Keratinocyte (primary cell): ENCODE results near the gene COL6A5. TPM values are rescaled to one million over a fixed set of nuclear protein-coding genes. Genes with fewer than 3 reads are reported as not detected.

Experiments used
- DNase-seq: peaks from one replicate; pipeline ENCODE4 v3.0.0-alpha.2; 2011; ENCODE audit warnings: low read depth, missing footprints, low spot score
- FAIRE-seq: peaks from 2 replicates; lab custom pipeline; 2011; peaks lifted over from hg19 to GRCh38; lab: Jason Lieb, UNC
- H2AFZ ChIP-seq: 2 replicates; pipeline ENCODE4 v1.6.0; 2012; ENCODE audit warnings: low read length, control low read depth, inconsistent platforms; ENCODE audit not compliant: control insufficient read depth
- H3K27ac ChIP-seq: 2 replicates; pipeline ENCODE4 v1.5.1; 2011; ENCODE audit warnings: low read length; ENCODE audit not compliant: control insufficient read depth, insufficient read depth
- H3K27me3 ChIP-seq: 3 replicates; pipeline ENCODE4 v1.6.0; 2011; ENCODE audit warnings: low read length; ENCODE audit not compliant: control insufficient read depth, insufficient read depth; ENCODE audit errors: extremely low read depth
- H3K36me3 ChIP-seq, 2 experiments: 2 replicates in 1 of 2; 3 replicates in 1 of 2; pipeline ENCODE4 v1.5.1; 2011; ENCODE audit warnings: low read length in 2 of 2, mild to moderate bottlenecking in 1 of 2; ENCODE audit not compliant: control insufficient read depth in 2 of 2, insufficient read depth in 2 of 2; ENCODE audit errors: extremely low read depth in 1 of 2
- H3K4me1 ChIP-seq: 3 replicates; pipeline ENCODE4 v1.5.1; 2011; ENCODE audit warnings: low read length; ENCODE audit not compliant: control insufficient read depth, insufficient read depth; ENCODE audit errors: extremely low read depth
- H3K4me2 ChIP-seq: 3 replicates; pipeline ENCODE4 v1.6.0; 2011; ENCODE audit warnings: low read depth, low read length; ENCODE audit not compliant: control insufficient read depth, insufficient read depth; ENCODE audit errors: extremely low read depth
- H3K4me3 ChIP-seq, 3 experiments: fragments of 200-600 bp in 1 of 3; sonication (generic) in 1 of 3; 2 replicates in 2 of 3; 3 replicates in 1 of 3; pipeline ENCODE4 v1.5.1; 2011 to 2016; ENCODE audit warnings: low read length in 3 of 3, mild to moderate bottlenecking in 3 of 3, control low read depth in 2 of 3, inconsistent platforms in 1 of 3, low read depth in 1 of 3, mixed read lengths in 1 of 3, mixed run types in 1 of 3, moderate library complexity in 1 of 3; ENCODE audit not compliant: control insufficient read depth in 2 of 3, insufficient read depth in 2 of 3; ENCODE audit errors: extremely low read depth in 1 of 3
- H3K79me2 ChIP-seq: 2 replicates; pipeline ENCODE4 v1.6.0; 2012; ENCODE audit warnings: low read length; ENCODE audit not compliant: control insufficient read depth, insufficient read depth
- H3K9ac ChIP-seq: 3 replicates; pipeline ENCODE4 v1.6.0; 2011; ENCODE audit warnings: low read length; ENCODE audit not compliant: control insufficient read depth, insufficient read depth; ENCODE audit errors: extremely low read depth
- H3K9me1 ChIP-seq: 3 replicates; pipeline ENCODE4 v1.6.0; 2011; ENCODE audit warnings: low read length; ENCODE audit not compliant: control insufficient read depth, insufficient read depth; ENCODE audit errors: extremely low read depth
- H3K9me3 ChIP-seq: 2 replicates; pipeline ENCODE4 v1.5.1; 2012; ENCODE audit warnings: low read depth, low read length; ENCODE audit not compliant: control insufficient read depth
- H4K20me1 ChIP-seq: 3 replicates; pipeline ENCODE4 v1.6.0; 2011; ENCODE audit warnings: low read length; ENCODE audit not compliant: control insufficient read depth, insufficient read depth; ENCODE audit errors: extremely low read depth
- EZH2 ChIP-seq: IDR thresholded peaks from one replicate; pipeline ENCODE4 v1.6.1; 2012; ENCODE audit warnings: inconsistent platforms, mild to moderate bottlenecking, low read length, moderate library complexity
- dilution Hi-C: fragments of 300-500 bp; cut with MboI; formaldehyde crosslinking; loops from one replicate; pipeline ENCODE4 v1.7.0; 2020; ENCODE audit warnings: low sequenced_read_pairs; ENCODE audit not compliant: extremely low pct_ligation_motif_present
- polyA plus RNA-seq, 5 experiments: library from polyadenylated mRNA; depleted of rRNA in 3 of 5; stranded (reverse) in 3 of 5; stranded (forward) in 1 of 5; unstranded in 1 of 5; fragments of >200 nt; gene quantifications; 1 replicate in 1 of 5; 2 replicates in 3 of 5; 3 replicates in 1 of 5; pipeline versions ENCODE4 v1.2.1 to v1.2.3, GENCODE V29; 2011 to 2012; ENCODE audit warnings: missing spikeins in 2 of 5, low read depth in 1 of 5, low replicate concordance in 1 of 5
- TF ChIP-seq, protein P1 (sequence below), 3 experiments: IDR thresholded peaks in 1 of 3; conservative IDR thresholded peaks in 1 of 3; optimal IDR thresholded peaks in 1 of 3; 2 replicates in 2 of 3; 3 replicates in 1 of 3; pipeline versions ENCODE3 to v1.5.1; 2011; ENCODE audit warnings: low read length in 3 of 3, mild to moderate bottlenecking in 3 of 3, moderate library complexity in 2 of 3, control low read depth in 1 of 3, inconsistent platforms in 1 of 3; ENCODE audit not compliant: insufficient read depth in 2 of 3; ENCODE audit errors: extremely low read depth in 1 of 3

The COL6A5 gene
- polyA plus RNA-seq, 1 donor (not counting 4 experiments of a cell fraction or from before 2014, with no cell fraction given) = not detected

DNA sequence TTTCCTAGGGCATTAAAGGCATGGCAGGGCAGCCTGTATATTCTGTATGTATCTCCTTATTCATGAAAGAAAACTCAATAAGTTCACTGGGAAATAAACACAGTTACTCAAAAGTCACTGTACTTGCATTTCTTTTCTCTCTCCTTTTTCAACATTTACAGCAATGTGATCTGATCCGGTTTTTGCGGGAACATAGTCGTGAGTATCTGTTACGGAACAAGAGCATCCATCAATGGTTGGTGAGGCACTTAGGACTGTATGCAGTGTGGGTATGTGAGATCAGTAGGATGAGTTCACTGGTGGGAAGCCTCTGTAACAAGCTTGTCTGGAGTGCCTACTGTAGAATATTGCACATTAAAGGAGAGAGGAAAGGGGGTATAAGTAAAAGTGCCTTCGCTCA is 80.7 kb downstream of the COL6A5 start:
- H4K20me1 ChIP-seq = no peaks in the 10 kb centered on the region
- no peaks in the 10 kb centered on the region for H3K4me1 ChIP-seq
- no peaks in the 10 kb centered on the region for H3K27me3 ChIP-seq
- H3K9me1 ChIP-seq = no peaks in the 10 kb centered on the region
- no peak overlapping the region for H3K4me3 ChIP-seq
- H3K9ac ChIP-seq = no peak overlapping the region
- DNase-seq = no peak
- no peak overlapping the region for H3K27ac ChIP-seq
- no peak for FAIRE-seq
- H3K36me3 ChIP-seq = no peaks in the 10 kb centered on the region
- no peaks in the 10 kb centered on the region for H3K9me3 ChIP-seq
- no peak overlapping the region for H2AFZ ChIP-seq
- dilution Hi-C loops = no loop called here
- no peak overlapping the region for H3K4me2 ChIP-seq
- H3K79me2 ChIP-seq = no peaks in the 10 kb centered on the region
- no peak for TF ChIP-seq EZH2
- TF ChIP-seq, protein P1, sequence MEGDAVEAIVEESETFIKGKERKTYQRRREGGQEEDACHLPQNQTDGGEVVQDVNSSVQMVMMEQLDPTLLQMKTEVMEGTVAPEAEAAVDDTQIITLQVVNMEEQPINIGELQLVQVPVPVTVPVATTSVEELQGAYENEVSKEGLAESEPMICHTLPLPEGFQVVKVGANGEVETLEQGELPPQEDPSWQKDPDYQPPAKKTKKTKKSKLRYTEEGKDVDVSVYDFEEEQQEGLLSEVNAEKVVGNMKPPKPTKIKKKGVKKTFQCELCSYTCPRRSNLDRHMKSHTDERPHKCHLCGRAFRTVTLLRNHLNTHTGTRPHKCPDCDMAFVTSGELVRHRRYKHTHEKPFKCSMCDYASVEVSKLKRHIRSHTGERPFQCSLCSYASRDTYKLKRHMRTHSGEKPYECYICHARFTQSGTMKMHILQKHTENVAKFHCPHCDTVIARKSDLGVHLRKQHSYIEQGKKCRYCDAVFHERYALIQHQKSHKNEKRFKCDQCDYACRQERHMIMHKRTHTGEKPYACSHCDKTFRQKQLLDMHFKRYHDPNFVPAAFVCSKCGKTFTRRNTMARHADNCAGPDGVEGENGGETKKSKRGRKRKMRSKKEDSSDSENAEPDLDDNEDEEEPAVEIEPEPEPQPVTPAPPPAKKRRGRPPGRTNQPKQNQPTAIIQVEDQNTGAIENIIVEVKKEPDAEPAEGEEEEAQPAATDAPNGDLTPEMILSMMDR (optimal IDR thresholded peaks at IDR 0.05 in 1 of 3, IDR thresholded peaks at IDR 0.05 in 1 of 3, conservative IDR thresholded peaks at IDR 0.05 in 1 of 3; ENCODE audit: extremely low read depth in 1 of 3, insufficient read depth in 2 of 3, low read length in 3 of 3) = no peak

DNA sequence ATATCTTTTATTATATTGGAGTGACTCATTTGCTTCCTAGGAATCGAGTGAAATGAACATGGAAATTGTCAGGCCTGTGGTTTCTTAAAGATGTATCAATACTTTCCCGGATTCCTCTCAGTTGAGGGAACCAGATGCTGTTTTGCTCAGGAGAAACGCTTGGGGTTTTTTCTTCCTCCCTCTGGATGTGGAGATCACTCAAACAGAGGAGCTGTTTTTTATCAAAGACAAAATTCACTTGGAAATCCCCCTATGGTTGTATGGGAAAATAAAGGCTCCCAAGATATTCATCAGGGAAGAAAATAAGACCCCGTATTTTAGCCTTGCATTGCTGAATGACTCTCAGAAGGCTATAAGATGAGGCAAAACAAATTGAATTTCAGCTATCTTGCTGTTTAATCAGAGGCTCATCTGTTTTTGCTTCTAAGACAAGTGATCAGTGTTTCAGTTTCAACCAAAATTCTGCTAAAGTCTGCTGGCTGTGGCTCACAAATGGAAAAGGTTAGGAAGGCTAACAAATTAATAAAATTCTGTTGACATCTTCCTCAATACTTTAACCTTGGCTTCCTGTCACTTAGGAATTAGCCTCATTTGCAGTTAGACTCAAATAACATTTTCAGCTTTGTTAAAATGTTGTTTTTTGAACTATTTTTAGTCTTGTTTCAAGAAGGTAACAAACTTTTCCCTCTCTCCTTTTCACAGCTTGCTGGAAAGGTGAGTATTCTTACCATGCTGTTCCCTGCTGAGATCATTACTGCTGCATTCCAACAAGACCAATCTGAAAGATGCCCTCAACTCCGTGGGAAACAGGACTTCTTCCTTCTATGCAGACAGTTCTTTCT is 83.6 kb downstream of the COL6A5 start:
- DNase-seq (no peak), FAIRE-seq (no peak)
- TF ChIP-seq, protein P1 (optimal IDR thresholded peaks at IDR 0.05 in 1 of 3, IDR thresholded peaks at IDR 0.05 in 1 of 3, conservative IDR thresholded peaks at IDR 0.05 in 1 of 3; ENCODE audit: extremely low read depth in 1 of 3, insufficient read depth in 2 of 3, low read length in 3 of 3) = no peak
- no peak for TF ChIP-seq EZH2
- Histone ChIP-seq H3K4me3 (no peak overlapping the region), H3K36me3 (no peaks in the 10 kb centered on the region), H3K27me3 (no peaks in the 10 kb centered on the region), H3K9me3 (no peaks in the 10 kb centered on the region), H3K27ac (no peak overlapping the region), H4K20me1 (no peaks in the 10 kb centered on the region), H3K4me1 (no peaks in the 10 kb centered on the region), H2AFZ (no peak overlapping the region), H3K79me2 (no peaks in the 10 kb centered on the region), H3K9ac (no peak overlapping the region), H3K4me2 (no peak overlapping the region), H3K9me1 (no peaks in the 10 kb centered on the region)
- dilution Hi-C loops = no loop called here
